HepG2 (cell line): Measurements from ENCODE around the gene STK4. TPM values are rescaled to one million over a fixed set of nuclear protein-coding genes. Genes with fewer than 3 reads are reported as not detected.

Experiments used
- ATAC-seq: fragments of 200-7000 bp; cut with Tn5 transposase; 3 replicates; pipeline ENCODE4 v1.9.1; 2020; ENCODE audit warnings: mild to moderate bottlenecking, moderate library complexity
- BruUV-seq: library from RNA; stranded (reverse); fragments of 400-500 nt; replicated peaks from 2 replicates; lab custom pipeline; 2021; lab: Mats Ljungman, UMichigan
- CTCF ChIA-PET: fragments of 300-600 bp; formaldehyde crosslinking; extraction: SDS; loops from one replicate; lab custom pipeline; 2021; ENCODE audit warnings: low total read pairs, inconsistent platforms, low intra/inter-chr PET ratio; lab: Yijun Ruan, JAX
- POLR2A ChIA-PET: fragments of 350-600 bp; sonication (Branson Sonifier 250); formaldehyde crosslinking; loops from one replicate; lab custom pipeline; 2020; ENCODE audit warnings: antibody characterized with exemption, inconsistent platforms; lab: Yijun Ruan, JAX
- DNase-seq: peaks from one replicate; pipeline ENCODE4 v3.0.0-alpha.2; 2015; ENCODE audit warnings: low spot score
- FAIRE-seq: peaks from 3 replicates; lab custom pipeline; 2011; peaks lifted over from hg19 to GRCh38; lab: Jason Lieb, UNC
- H2AFZ ChIP-seq: one replicate; pipeline ENCODE4 v1.6.1; 2011; ENCODE audit warnings: low read length, inconsistent platforms
- H3K27ac ChIP-seq: fragments of 300-600 bp; 3 replicates; pipeline ENCODE4 v1.8.0; 2011; ENCODE audit warnings: mixed run types, mild to moderate bottlenecking, mixed read lengths, low read length, inconsistent platforms; ENCODE audit not compliant: insufficient read depth; ENCODE audit errors: extremely low read length
- H3K27me3 ChIP-seq, 2 experiments: fragments of 200-600 bp in 1 of 2; 2 replicates in 1 of 2; 3 replicates in 1 of 2; pipeline versions ENCODE4 v1.6.0 to v1.8.0; 2011; ENCODE audit warnings: low read length in 2 of 2, mild to moderate bottlenecking in 2 of 2, moderate library complexity in 2 of 2, inconsistent platforms in 1 of 2; ENCODE audit not compliant: insufficient read depth in 2 of 2, control insufficient read depth in 1 of 2
- H3K36me3 ChIP-seq, 2 experiments: fragments of 200-600 bp in 1 of 2; replicated peaks in 1 of 2; 2 replicates in 1 of 2; 3 replicates in 1 of 2; pipeline versions ENCODE4 v1.5.1 to v1.8.0; 2011; ENCODE audit warnings: low read length in 2 of 2, inconsistent platforms in 1 of 2; ENCODE audit not compliant: insufficient read depth in 2 of 2, control insufficient read depth in 1 of 2
- H3K4me1 ChIP-seq: 2 replicates; pipeline ENCODE4 v1.5.1; 2012; ENCODE audit warnings: low read length, inconsistent platforms; ENCODE audit not compliant: insufficient read depth
- H3K4me2 ChIP-seq: 2 replicates; pipeline ENCODE4 v1.6.0; 2011; ENCODE audit warnings: low read depth, low read length, inconsistent platforms
- H3K4me3 ChIP-seq, 3 experiments: fragments of 200-600 bp in 1 of 3; sonication (generic), shearing (Covaris generic) in 1 of 3; replicated peaks in 1 of 3; 2 replicates each; pipeline ENCODE4 v1.5.1; 2011 to 2016; ENCODE audit warnings: low read length in 3 of 3, inconsistent platforms in 2 of 3, low read depth in 2 of 3, mild to moderate bottlenecking in 2 of 3, control low read depth in 1 of 3, mixed read lengths in 1 of 3; ENCODE audit not compliant: insufficient read depth in 1 of 3
- H3K79me2 ChIP-seq: one replicate; pipeline ENCODE4 v1.6.1; 2011; ENCODE audit warnings: low read length, inconsistent platforms; ENCODE audit not compliant: insufficient read depth
- H3K9ac ChIP-seq: 2 replicates; pipeline ENCODE4 v1.6.0; 2011; ENCODE audit warnings: mild to moderate bottlenecking, low read depth, low read length, inconsistent platforms; ENCODE audit not compliant: insufficient read depth
- H3K9me3 ChIP-seq: 2 replicates; pipeline ENCODE4 v1.5.1; 2012; ENCODE audit warnings: mild to moderate bottlenecking, low read length
- H4K20me1 ChIP-seq: 2 replicates; pipeline ENCODE4 v1.6.0; 2011; ENCODE audit warnings: inconsistent platforms, mild to moderate bottlenecking, low read length, moderate library complexity; ENCODE audit not compliant: insufficient read depth
- MAFF ChIP-seq: IDR thresholded peaks from 2 replicates; pipeline ENCODE4 v1.6.1; 2011; ENCODE audit warnings: low read depth, low read length, improper control_type of control experiment
- MAFK ChIP-seq, 2 experiments: IDR thresholded peaks in 1 of 2; conservative IDR thresholded peaks in 1 of 2; 2 replicates each; pipeline ENCODE4 v1.6.1; 2011; ENCODE audit warnings: improper control_type of control experiment in 2 of 2, low read length in 2 of 2
- PAWR ChIP-seq: sonication (generic); formaldehyde crosslinking; IDR thresholded peaks from 2 replicates; pipeline ENCODE4 v1.4.0; 2020; ENCODE audit warnings: missing genetic modification reagents, mild to moderate bottlenecking, borderline replicate concordance
- SP5 ChIP-seq: IDR thresholded peaks from 2 replicates; pipeline ENCODE4 v1.6.1; 2016; ENCODE audit warnings: low read depth, borderline replicate concordance
- ZNF432 ChIP-seq: sonication (generic); formaldehyde crosslinking; IDR thresholded peaks from 2 replicates; pipeline ENCODE4 v1.5.0; 2020; ENCODE audit warnings: missing genetic modification reagents, mild to moderate bottlenecking, borderline replicate concordance
- ZNF512B ChIP-seq: sonication (generic); formaldehyde crosslinking; IDR thresholded peaks from 2 replicates; pipeline ENCODE4 v1.5.1; 2020; ENCODE audit warnings: missing genetic modification reagents, mild to moderate bottlenecking, borderline replicate concordance
- ZSCAN21 ChIP-seq: sonication (generic); formaldehyde crosslinking; IDR thresholded peaks from 2 replicates; pipeline ENCODE4 v1.8.0; 2022; ENCODE audit warnings: mild to moderate bottlenecking, missing genetic modification reagents, moderate library complexity, borderline replicate concordance
- ZSCAN30 ChIP-seq: sonication (generic); formaldehyde crosslinking; IDR thresholded peaks from 2 replicates; pipeline ENCODE4 v1.5.0; 2020; ENCODE audit warnings: mild to moderate bottlenecking, missing genetic modification reagents
- WGBS: methylation state at CpG from one replicate; pipeline ENCODE4 v1.1.6; 2017; ENCODE audit warnings: low lambda C conversion rate; 5-methylcytosine and 5-hydroxymethylcytosine counted together
- in situ Hi-C: cut with HindIII; loops from 2 replicates; pipeline ENCODE4 v1.10.0; 2017; ENCODE audit warnings: low pct_unique_long_range_greater_than_20kb; ENCODE audit not compliant: extremely low pct_ligation_motif_present
- intact Hi-C: fragments of 100-400 bp; cut with micrococcal nuclease; formaldehyde crosslinking; loops from one replicate; pipeline ENCODE4 v1.10.0; 2022; ENCODE audit not compliant: unreplicated experiment
- polyA plus RNA-seq, 8 experiments: library from polyadenylated mRNA; depleted of rRNA in 3 of 8; stranded (reverse) in 7 of 8; unstranded in 1 of 8; fragments of >200 nt; fragmentation: Illumina TruSeq in 4 of 8; extraction: Trizol in 4 of 8; gene quantifications; 2 replicates each; pipeline versions ENCODE4 v1.2.1 to v1.2.3, GENCODE V29; 2011 to 2016; ENCODE audit warnings: low read depth in 4 of 8, missing spikeins in 1 of 8, mixed read lengths in 1 of 8; ENCODE audit not compliant: insufficient read depth in 1 of 8
- total RNA-seq, 5 experiments: library from RNA; depleted of rRNA; stranded (reverse); fragments of >200 nt; fragmentation: Illumina TruSeq; extraction: Trizol; gene quantifications; 2 replicates each; pipeline ENCODE4 v1.2.3, GENCODE V29; 2016; ENCODE audit warnings: low read depth in 1 of 5

Gene STK4
- total and polyA plus RNA-seq, 2 of the 13 experiments (the other 11 are each of a cell fraction or from before 2014, with no cell fraction given): 25.6 to 38.3 TPM

GRCh38 chr20:44942264-44942973, 23.9 kb upstream of the STK4 start (continued):
- no peak for TF ChIP-seq PAWR
- no peak for TF ChIP-seq ZSCAN21 (CRISPR knock-in tag)
- no peak for TF ChIP-seq ZNF512B (CRISPR knock-in tag)
- TF ChIP-seq SP5 (CRISPR knock-in tag): no peak
- TF ChIP-seq ZNF432 (CRISPR knock-in tag): no peak
- TF ChIP-seq, all 625 proteins: peak for 25

- no peak for FAIRE-seq
- ChIA-PET POLR2A (interaction anchor here (1.2 to 3.4 kb wide), 2 partner anchors 16 to 23 kb away, joined by 5 to 24 read pairs; partner anchors contain the start of gene TOMM34), CTCF (no interaction called here)
- Histone ChIP-seq H3K27ac (no peak overlapping the region), H3K4me2 (no peak overlapping the region), H4K20me1 (no peaks in the 10 kb centered on the region), H3K27me3 (no peaks in the 10 kb centered on the region), H3K36me3 (peaks cover 56 to 94% of the 10 kb centered on the region in 2 experiments), H3K9me3 (no peaks in the 10 kb centered on the region), H2AFZ (no peak overlapping the region), H3K9ac (no peak overlapping the region), H3K4me1 (peaks cover 19% of the 10 kb centered on the region), H3K79me2 (no peaks in the 10 kb centered on the region), H3K4me3 (no peak overlapping the region)
- in situ Hi-C loops (no loop called here), intact Hi-C loops (no loop called here)
- BruUV-seq: no TSS peak
- DNase-seq: no peak
- WGBS: 96% methylated on average over 4 of the region's 4 CpGs
- TF ChIP-seq MAFF: peak; percentile 65
- no peak for TF ChIP-seq ZSCAN30 (CRISPR knock-in tag)
- TF ChIP-seq MAFK (conservative IDR thresholded peaks at IDR 0.05 in 1 of 2, IDR thresholded peaks at IDR 0.05 in 1 of 2; ENCODE audit: low read length in 2 of 2): peak; percentile 26 to 77; a peak in 3 of 4 replicates
- ATAC-seq: no peak
Measured at GRCh38 chr20:44943828-44944227, 22.5 kb upstream of the STK4 start.
